Measurements from ENCODE around the gene SHB. TPM values are rescaled to one million over a fixed set of nuclear protein-coding genes. Genes with fewer than 3 reads are reported as not detected.

The SHB gene
- total RNA-seq, 1 experiment from 2014 or later: 23.8 TPM

- Histone ChIP-seq H2AFZ (no peak overlapping the region), H3F3A (ENCODE audit: insufficient read depth, low read depth) (peaks cover 41% of the 10 kb centered on the region; the same call in 1 of the 2 replicates), H3K4me1 (replicated peaks; ENCODE audit: insufficient read depth) (peaks cover 97% of the 10 kb centered on the region), H3K36me3 (ENCODE audit: low read depth) (no peaks in the 10 kb centered on the region), H3K27ac (peak overlapping the region; percentile 93), H3K9me2 (ENCODE audit: insufficient read depth) (no peaks in the 10 kb centered on the region), H3K79me2 (ENCODE audit: low read depth) (peaks cover 95% of the 10 kb centered on the region), H3K9me3 (ENCODE audit: insufficient read depth, low read depth) (no peaks in the 10 kb centered on the region), H3K4me2 (peak overlapping the region; percentile 56), H3K4me3 (no peak overlapping the region), H4K20me1 (ENCODE audit: insufficient read depth) (no peaks in the 10 kb centered on the region), H3K27me3 (ENCODE audit: insufficient read depth, low read depth) (no peaks in the 10 kb centered on the region)
- no peak for TF ChIP-seq EZH2 (IDR thresholded peaks at IDR 0.05; ENCODE audit: low read depth)
- TF ChIP-seq, protein P1, sequence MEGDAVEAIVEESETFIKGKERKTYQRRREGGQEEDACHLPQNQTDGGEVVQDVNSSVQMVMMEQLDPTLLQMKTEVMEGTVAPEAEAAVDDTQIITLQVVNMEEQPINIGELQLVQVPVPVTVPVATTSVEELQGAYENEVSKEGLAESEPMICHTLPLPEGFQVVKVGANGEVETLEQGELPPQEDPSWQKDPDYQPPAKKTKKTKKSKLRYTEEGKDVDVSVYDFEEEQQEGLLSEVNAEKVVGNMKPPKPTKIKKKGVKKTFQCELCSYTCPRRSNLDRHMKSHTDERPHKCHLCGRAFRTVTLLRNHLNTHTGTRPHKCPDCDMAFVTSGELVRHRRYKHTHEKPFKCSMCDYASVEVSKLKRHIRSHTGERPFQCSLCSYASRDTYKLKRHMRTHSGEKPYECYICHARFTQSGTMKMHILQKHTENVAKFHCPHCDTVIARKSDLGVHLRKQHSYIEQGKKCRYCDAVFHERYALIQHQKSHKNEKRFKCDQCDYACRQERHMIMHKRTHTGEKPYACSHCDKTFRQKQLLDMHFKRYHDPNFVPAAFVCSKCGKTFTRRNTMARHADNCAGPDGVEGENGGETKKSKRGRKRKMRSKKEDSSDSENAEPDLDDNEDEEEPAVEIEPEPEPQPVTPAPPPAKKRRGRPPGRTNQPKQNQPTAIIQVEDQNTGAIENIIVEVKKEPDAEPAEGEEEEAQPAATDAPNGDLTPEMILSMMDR (conservative IDR thresholded peaks at IDR 0.05): no peak
- BruUV-seq (replicated peaks): no TSS peak
- DNase-seq: no peak
- intact Hi-C loops (cut with micrococcal nuclease; ENCODE audit: unreplicated experiment): loop anchor here (1.0 kb wide), 1 partner anchor 189 kb away; no protein-coding TSS in a partner anchor
- ChIA-PET POLR2A (ENCODE audit: unreplicated experiment) (interaction anchor here (0.7 kb wide), 1 partner anchor 9 kb away, joined by 3 read pairs; no protein-coding TSS in a partner anchor), CTCF (interaction anchor here (0.6 kb wide), 1 partner anchor 261 kb away, joined by 3 read pairs; no protein-coding TSS in a partner anchor)
Observed at GRCh38 chr9:38038307-38039089, 30.5 kb downstream of the SHB start.

DNA sequence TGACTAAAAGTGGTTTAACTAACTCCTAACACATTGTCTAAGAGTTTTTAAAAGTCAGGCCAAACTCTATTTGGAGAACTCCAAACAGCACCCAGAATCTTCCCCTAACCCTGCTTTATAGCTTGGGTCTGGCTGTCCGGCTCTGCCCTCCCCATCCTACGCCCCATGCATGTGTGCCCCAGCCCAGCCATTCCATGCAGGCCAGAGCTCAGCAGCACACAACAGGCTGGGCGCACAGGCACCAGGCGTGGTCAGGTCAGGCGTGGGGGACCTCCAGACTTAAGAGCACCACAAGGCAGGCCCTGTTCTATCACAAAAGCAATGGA lies 31.1 kb downstream of the SHB start:
- no peak for DNase-seq
- peak overlapping the region; percentile 56 for H3K4me2 ChIP-seq
- H3F3A ChIP-seq (ENCODE audit: insufficient read depth, low read depth): peaks cover 47% of the 10 kb centered on the region; the same call in 1 of the 2 replicates
- no peaks in the 10 kb centered on the region for H4K20me1 ChIP-seq (ENCODE audit: insufficient read depth)
- peaks cover 95% of the 10 kb centered on the region for H3K79me2 ChIP-seq (ENCODE audit: low read depth)
- H3K4me3 ChIP-seq: no peak overlapping the region
- intact Hi-C loops (cut with micrococcal nuclease; ENCODE audit: unreplicated experiment): no loop called here
- BruUV-seq (replicated peaks): no TSS peak
- no peaks in the 10 kb centered on the region for H3K9me3 ChIP-seq (ENCODE audit: insufficient read depth, low read depth)
- no peaks in the 10 kb centered on the region for H3K9me2 ChIP-seq (ENCODE audit: insufficient read depth)
- TF ChIP-seq EZH2 (IDR thresholded peaks at IDR 0.05; ENCODE audit: low read depth): no peak
- TF ChIP-seq, protein P1 (conservative IDR thresholded peaks at IDR 0.05): no peak
- H3K27ac ChIP-seq: peak overlapping the region; percentile 93
- ChIA-PET CTCF (interaction anchor here (0.6 kb wide), 1 partner anchor 261 kb away, joined by 3 read pairs; no protein-coding TSS in a partner anchor), POLR2A (ENCODE audit: unreplicated experiment) (interaction anchor here (0.7 kb wide), 1 partner anchor 10 kb away, joined by 3 read pairs; no protein-coding TSS in a partner anchor)
- H3K27me3 ChIP-seq (ENCODE audit: insufficient read depth, low read depth): no peaks in the 10 kb centered on the region
- peaks cover 97% of the 10 kb centered on the region for H3K4me1 ChIP-seq (replicated peaks; ENCODE audit: insufficient read depth)
- H2AFZ ChIP-seq: no peak overlapping the region
- no peaks in the 10 kb centered on the region for H3K36me3 ChIP-seq (ENCODE audit: low read depth)

- Histone ChIP-seq H3K4me3 (no peak overlapping the region), H3K36me3 (ENCODE audit: low read depth) (no peaks in the 10 kb centered on the region), H2AFZ (no peak overlapping the region), H3K9me2 (ENCODE audit: insufficient read depth) (no peaks in the 10 kb centered on the region), H3K4me1 (replicated peaks; ENCODE audit: insufficient read depth) (peaks cover 99% of the 10 kb centered on the region), H3K4me2 (peak overlapping the region; percentile 49), H3K79me2 (ENCODE audit: low read depth) (peaks cover 95% of the 10 kb centered on the region), H3K27me3 (ENCODE audit: insufficient read depth, low read depth) (no peaks in the 10 kb centered on the region), H3F3A (ENCODE audit: insufficient read depth, low read depth) (peaks cover 57% of the 10 kb centered on the region; the same call in 1 of the 2 replicates), H4K20me1 (ENCODE audit: insufficient read depth) (peaks cover 5% of the 10 kb centered on the region; the same call in 1 of the 2 replicates), H3K27ac (peak overlapping the region; percentile 93), H3K9me3 (ENCODE audit: insufficient read depth, low read depth) (no peaks in the 10 kb centered on the region)
- POLR2A ChIA-PET (ENCODE audit: unreplicated experiment): interaction anchor here (0.5 to 0.6 kb wide), 2 partner anchors 24 to 347 kb away, joined by 3 to 8 read pairs; no protein-coding TSS in a partner anchor
- CTCF ChIA-PET: no interaction called here
- BruUV-seq (replicated peaks): no TSS peak
- intact Hi-C loops (cut with micrococcal nuclease; ENCODE audit: unreplicated experiment): no loop called here
- DNase-seq: no peak
- TF ChIP-seq EZH2 (IDR thresholded peaks at IDR 0.05; ENCODE audit: low read depth): no peak
- TF ChIP-seq, protein P1 (conservative IDR thresholded peaks at IDR 0.05): no peak
Observed at GRCh38 chr9:38036359-38037084, 32.5 kb downstream of the SHB start.
